Esophagus squamous epithelium (tissue), 4 donors: ENCODE data around the gene PBOV1.

Experiments used
- CTCF ChIP-seq, 6 experiments: fragments of 450-650 bp in 4 of 6; fragments of 200-600 bp in 2 of 6; sonication (generic) in 2 of 6; IDR thresholded peaks; one replicate each; pipeline ENCODE4 v1.5.1; 2016 to 2019; ENCODE audit warnings: antibody characterized with exemption in 6 of 6, mild to moderate bottlenecking in 4 of 6, moderate library complexity in 4 of 6
- POLR2A ChIP-seq, 4 donors: fragments of 450-650 bp; IDR thresholded peaks; one replicate each; pipeline ENCODE4 v1.6.1; 2017; ENCODE audit warnings: antibody characterized with exemption in 4 of 4, mild to moderate bottlenecking in 4 of 4, moderate library complexity in 3 of 4

- TF ChIP-seq POLR2A (IDR thresholded peaks at IDR 0.05) (no peak), CTCF (IDR thresholded peaks at IDR 0.05) (no peak)
Observed at GRCh38 chr6:138182939-138183789, 35.1 kb downstream of the PBOV1 start.
